ENCODE data around the gene HDAC4.

Gene HDAC4

DNA sequence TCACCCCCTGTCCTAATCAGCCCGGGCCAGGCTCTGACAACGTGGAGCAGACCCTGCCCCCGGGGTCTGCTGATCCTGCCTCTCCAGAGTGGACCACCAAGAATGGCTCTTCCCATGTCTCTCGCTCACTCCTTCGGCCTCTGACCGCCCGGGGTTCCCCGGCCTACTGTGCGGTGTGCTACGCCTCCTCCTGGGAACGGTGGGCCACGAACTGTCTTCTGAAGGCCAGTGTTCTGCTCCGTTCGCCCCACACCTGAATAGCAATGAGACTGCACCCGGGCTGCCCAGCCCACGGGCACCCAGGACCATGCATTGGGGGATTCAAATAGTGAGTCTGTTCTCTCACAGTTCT, 363.3 kb downstream of the HDAC4 start:
- DNase-seq (ENCODE audit: low read depth): no peak
- TF ChIP-seq, protein P1, sequence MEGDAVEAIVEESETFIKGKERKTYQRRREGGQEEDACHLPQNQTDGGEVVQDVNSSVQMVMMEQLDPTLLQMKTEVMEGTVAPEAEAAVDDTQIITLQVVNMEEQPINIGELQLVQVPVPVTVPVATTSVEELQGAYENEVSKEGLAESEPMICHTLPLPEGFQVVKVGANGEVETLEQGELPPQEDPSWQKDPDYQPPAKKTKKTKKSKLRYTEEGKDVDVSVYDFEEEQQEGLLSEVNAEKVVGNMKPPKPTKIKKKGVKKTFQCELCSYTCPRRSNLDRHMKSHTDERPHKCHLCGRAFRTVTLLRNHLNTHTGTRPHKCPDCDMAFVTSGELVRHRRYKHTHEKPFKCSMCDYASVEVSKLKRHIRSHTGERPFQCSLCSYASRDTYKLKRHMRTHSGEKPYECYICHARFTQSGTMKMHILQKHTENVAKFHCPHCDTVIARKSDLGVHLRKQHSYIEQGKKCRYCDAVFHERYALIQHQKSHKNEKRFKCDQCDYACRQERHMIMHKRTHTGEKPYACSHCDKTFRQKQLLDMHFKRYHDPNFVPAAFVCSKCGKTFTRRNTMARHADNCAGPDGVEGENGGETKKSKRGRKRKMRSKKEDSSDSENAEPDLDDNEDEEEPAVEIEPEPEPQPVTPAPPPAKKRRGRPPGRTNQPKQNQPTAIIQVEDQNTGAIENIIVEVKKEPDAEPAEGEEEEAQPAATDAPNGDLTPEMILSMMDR (IDR thresholded peaks at IDR 0.05; ENCODE audit: control insufficient read depth, insufficient read depth, low read depth, low read length, missing control alignments): no peak
- no peak overlapping the region for H3K4me3 ChIP-seq (ENCODE audit: control insufficient read depth, low read depth, low read length)

DNA sequence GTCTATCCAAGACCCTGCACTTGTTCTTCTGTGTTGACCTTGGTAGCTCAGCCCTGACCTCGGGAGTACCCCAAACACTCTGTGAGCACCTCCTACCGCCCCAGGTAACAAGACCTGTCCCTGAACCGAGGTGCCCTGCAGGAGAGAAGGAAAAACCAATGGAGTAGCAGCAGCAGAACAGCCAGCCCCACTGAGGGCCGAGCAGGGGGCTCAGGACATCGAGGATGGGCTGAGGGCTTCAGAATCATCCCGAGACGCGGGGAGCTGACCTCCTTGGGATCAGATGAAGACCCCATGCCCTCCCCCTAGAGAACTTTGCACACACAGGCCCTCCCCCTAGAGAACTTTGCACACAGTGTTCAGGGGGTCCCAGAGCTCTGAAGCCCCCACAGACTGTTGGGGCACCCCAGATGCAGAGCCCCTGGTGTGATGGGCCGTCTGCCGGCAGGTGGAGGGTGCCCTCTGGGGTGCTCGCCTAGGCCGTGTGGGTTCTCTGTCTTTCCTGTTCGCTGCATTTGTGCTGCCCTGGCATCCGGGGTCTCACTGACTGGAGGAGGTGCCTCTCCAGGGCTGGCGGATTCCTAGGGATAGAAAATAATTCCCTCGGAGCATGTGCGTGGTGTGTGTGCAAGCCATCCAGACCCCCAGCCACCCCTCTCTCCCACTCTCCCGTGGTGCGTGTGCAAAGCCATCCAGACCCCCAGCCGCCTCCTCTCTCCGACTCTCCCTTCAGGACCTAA, 363.8 kb downstream of the HDAC4 start:
- TF ChIP-seq, protein P1 (IDR thresholded peaks at IDR 0.05; ENCODE audit: control insufficient read depth, insufficient read depth, low read depth, low read length, missing control alignments): no peak
- no peak for DNase-seq (ENCODE audit: low read depth)
- H3K4me3 ChIP-seq (ENCODE audit: control insufficient read depth, low read depth, low read length): no peak overlapping the region

DNA sequence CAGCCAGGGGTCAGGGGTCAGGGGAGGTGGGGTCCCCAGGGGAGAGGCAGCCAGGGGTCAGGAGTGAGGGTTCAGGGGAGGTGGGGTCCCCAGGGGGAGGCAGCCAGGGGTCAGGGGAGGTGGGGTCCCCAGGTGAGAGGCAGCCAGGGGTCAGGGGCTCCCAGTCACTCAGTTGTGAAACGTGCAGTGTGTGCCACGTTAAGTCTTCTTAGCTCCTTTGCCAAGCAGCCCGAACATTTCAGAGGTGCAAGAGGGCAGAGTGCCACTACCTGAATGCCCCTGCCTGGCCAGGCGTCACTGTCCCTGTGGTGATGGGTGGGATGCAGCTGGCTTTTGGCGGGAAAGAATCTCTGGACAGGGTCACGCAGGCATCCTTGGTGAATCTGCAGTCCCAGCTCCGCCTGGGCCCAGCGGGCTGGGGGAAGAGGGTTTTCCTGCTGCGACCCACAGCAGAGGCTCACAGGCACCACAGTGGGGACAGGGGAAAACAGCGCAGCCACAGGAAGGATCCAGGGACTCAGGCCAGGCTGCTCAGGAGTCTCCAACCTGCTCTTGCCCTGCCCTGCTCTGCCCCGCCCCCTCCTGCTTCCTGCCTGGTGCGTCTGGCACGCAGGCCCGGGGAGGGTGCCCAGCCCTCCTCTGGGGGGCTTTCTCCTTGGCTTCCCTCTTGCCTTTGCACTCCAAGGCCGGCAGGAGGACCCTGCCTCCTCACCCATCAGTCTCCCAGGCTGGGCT, 364.7 kb downstream of the HDAC4 start:
- H3K4me3 ChIP-seq (ENCODE audit: control insufficient read depth, low read depth, low read length): no peak overlapping the region
- no peak for DNase-seq (ENCODE audit: low read depth)
- TF ChIP-seq, protein P1 (IDR thresholded peaks at IDR 0.05; ENCODE audit: control insufficient read depth, insufficient read depth, low read depth, low read length, missing control alignments): no peak

DNA sequence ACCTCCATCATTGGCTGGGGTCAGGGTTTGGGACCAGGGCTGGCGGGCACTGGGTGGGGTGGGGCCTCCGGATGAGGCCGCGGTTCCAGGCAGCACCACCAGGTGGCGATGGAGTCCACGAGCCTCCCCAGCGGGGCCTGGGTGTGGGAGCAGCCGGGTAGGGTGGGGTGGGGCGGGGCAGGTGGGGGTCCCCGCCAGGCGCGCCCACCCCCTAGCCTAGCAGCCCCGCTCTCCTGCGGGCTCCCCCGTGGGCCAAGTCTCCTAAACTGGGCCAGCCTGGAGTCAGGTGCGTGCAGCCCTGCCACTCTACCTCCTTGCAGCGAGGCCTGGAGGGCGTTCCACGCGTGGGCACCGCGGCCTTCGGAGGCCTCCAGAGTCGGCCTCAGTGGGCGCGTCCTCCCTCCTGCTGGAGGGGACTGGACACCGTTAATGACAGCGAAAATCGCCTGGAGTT, 365.4 kb downstream of the HDAC4 start:
- no peak overlapping the region for H3K4me3 ChIP-seq (ENCODE audit: control insufficient read depth, low read depth, low read length)
- TF ChIP-seq, protein P1 (IDR thresholded peaks at IDR 0.05; ENCODE audit: control insufficient read depth, insufficient read depth, low read depth, low read length, missing control alignments): peak; percentile 82
- DNase-seq (ENCODE audit: low read depth): no peak

DNA sequence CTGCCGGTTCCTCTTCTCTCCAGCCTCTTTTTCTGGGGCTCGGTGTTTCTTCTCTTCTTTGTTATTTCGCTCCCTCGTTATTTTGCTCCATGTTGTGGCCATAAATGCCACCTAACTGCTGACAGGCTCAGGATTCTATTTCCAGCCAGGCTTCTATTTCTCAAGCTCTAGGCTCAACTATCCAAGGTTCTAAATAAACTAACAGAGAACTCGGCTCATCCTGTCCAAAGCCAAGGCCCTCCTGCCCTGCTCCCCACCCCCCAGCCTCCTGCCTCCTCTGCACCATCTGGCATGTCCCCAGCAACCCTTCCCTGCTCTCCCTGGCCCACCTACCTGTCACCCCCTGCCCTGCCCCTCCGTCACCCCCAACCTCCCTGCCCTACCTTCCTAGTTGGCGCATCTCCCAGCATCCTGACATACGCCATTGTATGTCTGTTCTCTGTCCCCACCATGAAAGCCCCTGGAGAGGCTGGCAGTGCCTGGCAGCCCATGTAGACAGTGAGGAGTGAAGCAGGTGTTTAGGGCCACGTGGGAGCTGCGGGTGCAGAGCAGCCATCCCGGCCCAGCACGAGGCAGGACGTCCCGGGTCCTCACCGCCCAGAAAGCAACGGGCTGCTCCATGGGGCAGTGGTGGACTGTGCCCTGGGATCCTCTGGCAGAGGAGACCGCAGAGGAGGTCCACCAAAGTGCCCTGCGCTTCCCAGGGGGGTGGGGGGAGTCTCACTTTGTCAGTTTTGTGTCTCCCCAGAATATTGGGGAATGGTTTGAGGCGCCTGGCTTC, 366.1 kb downstream of the HDAC4 start:
- DNase-seq (ENCODE audit: low read depth): no peak
- TF ChIP-seq, protein P1 (IDR thresholded peaks at IDR 0.05; ENCODE audit: control insufficient read depth, insufficient read depth, low read depth, low read length, missing control alignments): no peak
- no peak overlapping the region for H3K4me3 ChIP-seq (ENCODE audit: control insufficient read depth, low read depth, low read length)

DNA sequence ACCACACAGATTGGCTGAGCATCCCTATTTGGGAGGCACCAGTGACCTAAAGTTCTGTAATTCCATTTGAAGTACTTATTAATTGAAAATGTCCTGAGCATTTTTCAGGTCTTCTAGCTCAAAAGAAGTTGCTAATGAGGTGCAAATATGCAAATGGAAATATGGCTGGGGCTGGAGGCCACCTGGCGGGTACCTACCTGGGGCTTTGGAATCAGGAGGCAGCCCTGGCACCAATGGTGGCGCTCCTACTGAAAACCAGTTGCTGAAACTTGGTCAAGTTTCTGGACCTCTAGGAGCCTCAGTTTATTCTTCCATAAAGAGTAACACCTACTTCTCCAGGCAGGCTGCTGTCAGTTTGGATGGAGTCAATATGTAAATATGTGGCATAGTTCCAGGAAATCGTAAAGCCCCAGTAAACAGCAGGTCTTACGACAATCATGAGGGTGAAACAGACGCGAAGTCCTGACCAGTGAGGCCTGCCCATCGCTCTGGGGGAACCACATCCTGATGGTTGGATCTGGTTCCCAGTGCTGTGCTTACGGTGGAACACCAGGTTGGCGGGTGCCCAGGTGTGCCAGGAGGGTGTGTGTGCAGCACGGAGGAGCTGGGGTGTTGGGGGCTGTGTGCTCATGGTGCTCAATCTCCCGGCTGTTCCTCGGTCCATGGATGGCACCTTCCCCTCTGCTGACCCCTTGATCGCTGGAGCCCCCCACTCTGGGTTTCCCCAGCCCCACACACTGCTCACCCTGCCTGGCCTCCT, 366.8 kb downstream of the HDAC4 start:
- H3K4me3 ChIP-seq (ENCODE audit: control insufficient read depth, low read depth, low read length): no peak overlapping the region
- DNase-seq (ENCODE audit: low read depth): no peak
- TF ChIP-seq, protein P1 (IDR thresholded peaks at IDR 0.05; ENCODE audit: control insufficient read depth, insufficient read depth, low read depth, low read length, missing control alignments): no peak

Data from AG09309 (cell line).